ENCODE measurements around the gene TSNAXIP1. TPM values are rescaled to one million over a fixed set of nuclear protein-coding genes. Genes with fewer than 3 reads are reported as not detected.
"Not testable (repeated sequence)": the region's sequence is repeated elsewhere in the genome, so short reads cannot be mapped to it uniquely, and the experiment has no call there.

TSNAXIP1 gene
- total RNA-seq, 3 donors from 2014 or later (not counting 1 experiment from before 2014, with no cell fraction given), result 0.15 to 0.68 TPM; not detected in 1

DNA sequence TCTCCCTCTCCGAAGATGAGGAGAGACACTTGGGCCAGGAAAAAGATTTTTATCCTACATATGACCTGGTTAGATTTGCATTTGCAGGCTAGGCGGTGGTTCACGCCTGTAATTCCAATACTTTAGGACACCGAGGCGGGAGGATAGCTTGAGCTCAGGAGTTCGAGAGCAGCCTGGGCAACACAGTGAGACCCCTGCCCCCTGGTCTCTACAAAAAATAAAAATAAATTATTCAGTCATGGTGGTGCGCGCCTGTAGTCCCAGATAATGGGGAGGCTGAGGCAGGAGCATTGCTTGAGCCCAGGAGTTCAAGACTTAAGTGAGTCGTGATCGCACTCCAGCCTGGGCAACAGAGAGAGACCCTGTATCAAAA is 27.5 kb downstream of the TSNAXIP1 start:
- H3K4me3 Mint-ChIP-seq, result peak overlapping the region; percentile 96
- Histone ChIP-seq H3K4me3 (ENCODE audit: low read length) (peak overlapping the region; percentile 72), H3K36me3 (ENCODE audit: control insufficient read depth, insufficient read depth, low read length) (peaks cover 25% of the 10 kb centered on the region), H3K27ac (ENCODE audit: low read length) (no peak overlapping the region), H3K4me1 (ENCODE audit: control insufficient read depth, insufficient read depth, low read length) (peaks cover 16% of the 10 kb centered on the region), H3K27me3 (ENCODE audit: control insufficient read depth, insufficient read depth, low read length) (no peaks in the 10 kb centered on the region), H3K9me3 (ENCODE audit: control insufficient read depth, insufficient read depth, low read length) (no peaks in the 10 kb centered on the region)
- 85% methylated on average over 8 of the region's 10 CpGs for WGBS (ENCODE audit: insufficient coverage)
- no peaks in the 10 kb centered on the region for H3K36me3 Mint-ChIP-seq
- peak overlapping the region; percentile 82 to 95 for H3K27ac Mint-ChIP-seq
- no peak for TF ChIP-seq CTCF (IDR thresholded peaks at IDR 0.05)
- no peak for DNase-seq
- H3K4me1 Mint-ChIP-seq, result peaks cover 6 to 23% of the 10 kb centered on the region in 2 donors
- H3K27me3 Mint-ChIP-seq (ENCODE audit: low read depth in 2 of 2), result no peaks in the 10 kb centered on the region
- no peak for ATAC-seq
- intact Hi-C loops (cut with micrococcal nuclease), result no loop called here
- no peaks in the 10 kb centered on the region for H3K9me3 Mint-ChIP-seq

DNA sequence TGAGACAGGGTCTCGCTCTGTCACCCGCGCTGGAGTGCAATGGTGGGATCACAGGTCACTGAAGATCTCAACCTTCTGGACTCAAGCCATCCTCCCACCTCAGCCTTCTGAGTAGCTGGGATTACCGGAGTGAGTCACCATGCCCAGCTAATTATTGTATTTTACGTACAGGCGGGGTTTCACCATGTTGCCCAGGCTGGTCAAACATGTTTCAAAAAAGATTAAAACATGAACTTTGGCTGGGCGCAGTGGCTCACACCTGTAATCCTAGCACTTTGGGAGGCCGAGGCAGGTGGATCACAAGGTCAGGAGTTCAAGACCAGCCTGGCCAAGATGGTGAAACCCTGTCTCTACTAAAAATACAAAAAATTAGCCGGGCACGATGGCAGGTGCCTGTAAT is 30.5 kb downstream of the TSNAXIP1 start:
- H3K36me3 ChIP-seq (ENCODE audit: control insufficient read depth, insufficient read depth, low read length); ATAC-seq; H3K4me3 Mint-ChIP-seq; DNase-seq; H3K9me3 ChIP-seq (ENCODE audit: control insufficient read depth, insufficient read depth, low read length); H3K27ac ChIP-seq (ENCODE audit: low read length); intact Hi-C loops (cut with micrococcal nuclease); H3K4me3 ChIP-seq (ENCODE audit: low read length); H3K27me3 Mint-ChIP-seq (ENCODE audit: low read depth in 2 of 2); H3K27me3 ChIP-seq (ENCODE audit: control insufficient read depth, insufficient read depth, low read length); H3K9me3 Mint-ChIP-seq; H3K27ac Mint-ChIP-seq; H3K36me3 Mint-ChIP-seq: not testable (repeated sequence)
- peaks cover 11 to 23% of the 10 kb centered on the region in 2 donors for H3K4me1 Mint-ChIP-seq
- H3K4me1 ChIP-seq (ENCODE audit: control insufficient read depth, insufficient read depth, low read length), result peaks cover 21% of the 10 kb centered on the region
- 96% methylated on average over 10 of the region's 10 CpGs for WGBS (ENCODE audit: insufficient coverage)

- intact Hi-C loops (cut with micrococcal nuclease), result no loop called here
- H3K27ac ChIP-seq (ENCODE audit: low read length), result no peak overlapping the region
- no peak for TF ChIP-seq CTCF (IDR thresholded peaks at IDR 0.05)
- Mint-ChIP-seq H3K4me3 (no peak overlapping the region), H3K36me3 (no peaks in the 10 kb centered on the region), H3K27me3 (ENCODE audit: low read depth in 2 of 2) (no peaks in the 10 kb centered on the region), H3K4me1 (peaks cover 14 to 21% of the 10 kb centered on the region in 2 donors), H3K9me3 (no peaks in the 10 kb centered on the region), H3K27ac (no peak overlapping the region)
- H3K36me3 ChIP-seq (ENCODE audit: control insufficient read depth, insufficient read depth, low read length), result no peaks in the 10 kb centered on the region
- peaks cover 23% of the 10 kb centered on the region for H3K4me1 ChIP-seq (ENCODE audit: control insufficient read depth, insufficient read depth, low read length)
- no peak overlapping the region for H3K4me3 ChIP-seq (ENCODE audit: low read length)
- 98% methylated on average over 2 of the region's 2 CpGs for WGBS (ENCODE audit: insufficient coverage)
- ATAC-seq, result no peak
- no peak for DNase-seq
- no peaks in the 10 kb centered on the region for H3K27me3 ChIP-seq (ENCODE audit: control insufficient read depth, insufficient read depth, low read length)
- no peaks in the 10 kb centered on the region for H3K9me3 ChIP-seq (ENCODE audit: control insufficient read depth, insufficient read depth, low read length)
Measured at GRCh38 chr16:67837811-67838210, 31.1 kb downstream of the TSNAXIP1 start.

DNA sequence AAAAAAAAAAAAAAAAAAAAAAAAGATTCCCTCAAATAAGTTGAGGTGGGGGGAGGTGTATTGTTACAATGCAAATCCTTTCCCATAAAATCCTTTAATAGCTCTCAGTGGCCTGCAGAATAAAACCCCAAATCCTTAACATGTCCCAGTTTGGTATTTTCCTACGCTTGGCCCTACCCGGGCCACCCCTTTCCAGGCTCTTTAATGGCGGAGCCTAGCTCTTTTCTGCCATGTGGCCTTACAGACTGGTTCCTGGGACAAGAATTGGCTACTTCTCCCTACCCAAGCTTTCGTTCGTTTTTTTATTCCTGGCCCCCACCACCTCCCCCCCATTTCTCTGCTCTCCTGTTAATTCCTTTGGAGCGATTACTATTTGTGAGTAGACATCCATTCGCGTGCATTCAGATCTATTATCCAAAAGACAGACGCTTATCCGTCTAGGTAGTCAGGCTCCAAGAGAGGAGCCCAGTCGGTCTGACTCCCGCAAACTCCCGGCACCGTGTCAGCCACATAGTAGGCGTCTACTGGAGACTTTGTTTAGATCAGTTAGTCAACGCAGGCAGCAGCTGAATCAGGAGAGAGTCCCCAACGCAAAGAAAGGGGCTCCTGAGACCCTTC is 34.6 kb downstream of the TSNAXIP1 start:
- Mint-ChIP-seq H3K36me3 (no peaks in the 10 kb centered on the region), H3K27ac (peak overlapping the region; percentile 89 to 93), H3K4me3 (peak overlapping the region; percentile 89), H3K27me3 (ENCODE audit: low read depth in 2 of 2) (no peaks in the 10 kb centered on the region), H3K9me3 (no peaks in the 10 kb centered on the region), H3K4me1 (peaks cover 33 to 34% of the 10 kb centered on the region in 2 donors)
- intact Hi-C loops (cut with micrococcal nuclease), result loop anchor here (5.0 kb wide), 1 partner anchor 96 kb away; the partner anchor contains the start of gene PSMB10
- TF ChIP-seq CTCF (IDR thresholded peaks at IDR 0.05), result no peak
- H3K9me3 ChIP-seq (ENCODE audit: control insufficient read depth, insufficient read depth, low read length), result no peaks in the 10 kb centered on the region
- peak overlapping the region; percentile 96 for H3K27ac ChIP-seq (ENCODE audit: low read length)
- ATAC-seq (no peak), DNase-seq (no peak)
- peaks cover 3% of the 10 kb centered on the region for H3K36me3 ChIP-seq (ENCODE audit: control insufficient read depth, insufficient read depth, low read length)
- H3K4me1 ChIP-seq (ENCODE audit: control insufficient read depth, insufficient read depth, low read length), result peaks cover 44% of the 10 kb centered on the region
- no peak overlapping the region for H3K4me3 ChIP-seq (ENCODE audit: low read length)
- no peaks in the 10 kb centered on the region for H3K27me3 ChIP-seq (ENCODE audit: control insufficient read depth, insufficient read depth, low read length)
- 74% methylated on average over 17 of the region's 17 CpGs for WGBS (ENCODE audit: insufficient coverage)
